Measurements from ENCODE around the gene ARHGEF28. TPM values are rescaled to one million over a fixed set of nuclear protein-coding genes. Genes with fewer than 3 reads are reported as not detected.
A peak's percentile ranks its signal among the peaks of the same experiment; 100 is the strongest.

Gene ARHGEF28
- total and polyA plus RNA-seq, 10 of the 15 experiments (the other 5 are each of a cell fraction or from before 2014, with no cell fraction given) = 0.10 to 0.72 (median 0.22) TPM; not detected in 2

DNA sequence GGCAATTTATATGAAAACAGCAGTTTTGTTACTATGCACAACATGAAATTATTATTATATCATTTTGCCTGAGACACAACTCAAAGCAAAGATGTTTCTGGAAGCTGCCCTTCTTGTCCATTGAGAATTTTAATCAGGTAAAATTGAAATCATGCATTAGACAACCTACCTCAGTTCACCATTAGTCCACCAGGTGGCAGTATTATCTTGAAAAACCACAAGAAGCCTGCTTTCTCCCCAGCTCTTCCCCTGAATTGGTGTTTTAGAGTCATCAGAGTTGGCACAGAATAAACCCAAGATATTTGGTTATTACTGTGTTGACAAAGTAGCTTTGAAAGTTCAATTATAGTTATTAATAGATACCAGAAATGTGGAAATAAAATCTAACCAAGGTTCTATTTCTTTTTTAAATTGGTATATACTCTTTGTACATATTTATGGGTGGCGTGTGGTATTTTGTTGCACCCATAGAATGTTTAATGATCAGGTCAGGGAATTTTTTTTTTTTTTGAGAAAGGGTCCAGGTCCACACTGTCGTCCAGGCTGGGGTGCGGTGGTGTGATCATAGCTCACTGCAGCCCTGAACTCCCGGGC, 34.8 kb upstream of the ARHGEF28 start:
- Histone ChIP-seq H3K36me3 (ENCODE audit: control insufficient read depth in 2 of 2, insufficient read depth in 2 of 2, low read length in 1 of 2) (no peaks in the 10 kb centered on the region), H2AFZ (ENCODE audit: control insufficient read depth, low read depth, low read length) (no peak overlapping the region), H4K20me1 (ENCODE audit: control insufficient read depth, insufficient read depth) (no peaks in the 10 kb centered on the region), H3K27me3 (replicated peaks in 1 of 2; ENCODE audit: control insufficient read depth in 2 of 2, insufficient read depth in 2 of 2, low read length in 1 of 2) (no peaks in the 10 kb centered on the region), H3K79me2 (ENCODE audit: control insufficient read depth, insufficient read depth, low read length) (no peaks in the 10 kb centered on the region), H3K9ac (ENCODE audit: control insufficient read depth, insufficient read depth, low read length) (no peak overlapping the region), H3K4me3 (no peak overlapping the region), H3K4me1 (ENCODE audit: control insufficient read depth, insufficient read depth, low read length) (no peaks in the 10 kb centered on the region), H3K9me3 (replicated peaks; ENCODE audit: control insufficient read depth, insufficient read depth, low read length) (no peaks in the 10 kb centered on the region), H3K4me2 (ENCODE audit: control insufficient read depth, insufficient read depth) (no peak overlapping the region), H3K27ac (ENCODE audit: control insufficient read depth, insufficient read depth) (no peak overlapping the region)
- peak; percentile 88 for ATAC-seq
- ChIA-PET CTCF (interaction anchor here (0.6 to 14.3 kb wide), 57 partner anchors 9 to 1076 kb away, joined by 3 to 565 read pairs (median 5); partner anchors contain the start of genes ANKRA2 and UTP15), RAD21 (ENCODE audit: unreplicated experiment) (interaction anchor here (0.7 to 13.5 kb wide), 31 partner anchors 20 to 1058 kb away, joined by 3 to 302 read pairs (median 5); partner anchors contain the start of gene ARHGEF28), SMC1A (ENCODE audit: uncharacterized antibody, unreplicated experiment) (interaction anchor here (0.6 to 15.3 kb wide), 57 partner anchors 9 to 1733 kb away, joined by 3 to 415 read pairs (median 5); partner anchors contain the start of gene ARHGEF28), POLR2A (interaction anchor here (1.3 kb wide), 1 partner anchor 200 kb away, joined by 5 read pairs; no protein-coding TSS in a partner anchor)
- peak; percentile 28 for DNase-seq (ENCODE audit: low read depth, low spot score)
- BruUV-seq (replicated peaks) = no TSS peak
- FAIRE-seq = peak; percentile 95
- in situ Hi-C loops (cut with MboI) = loop anchor here (5.0 kb wide), 1 partner anchor 201 kb away; no protein-coding TSS in a partner anchor
- TF ChIP-seq RUNX3 (IDR thresholded peaks at IDR 0.05; ENCODE audit: low read length) (peak; percentile 81), NR2C1 (IDR thresholded peaks at IDR 0.05) (no peak), SMC3 (IDR thresholded peaks at IDR 0.05; ENCODE audit: borderline replicate concordance, low read length) (peak; percentile 98), YY1 (IDR thresholded peaks at IDR 0.05; ENCODE audit: low read depth, low read length) (0 out of 2 replicates have a peak, but pooled peaks have one; percentile 51), GABPA (IDR thresholded peaks at IDR 0.05; ENCODE audit: low read depth) (no peak), MAX (IDR thresholded peaks at IDR 0.05; ENCODE audit: low read depth, low read length) (no peak), EP300 (IDR thresholded peaks at IDR 0.05; ENCODE audit: borderline replicate concordance in 1 of 2, control insufficient read depth in 1 of 2, low read depth in 2 of 2, low read length in 2 of 2) (no peak), KAT2A (conservative IDR thresholded peaks at IDR 0.05; ENCODE audit: control insufficient read depth, low read depth, low read length) (no peak), ZBED1 (IDR thresholded peaks at IDR 0.05; ENCODE audit: borderline replicate concordance) (no peak), FOXM1 (IDR thresholded peaks at IDR 0.05; ENCODE audit: low read depth, low read length) (0 out of 2 replicates have a peak, but pooled peaks have one; percentile 22), RAD21 (IDR thresholded peaks at IDR 0.05; ENCODE audit: insufficient read depth, low read depth, low read length) (peak; percentile 96)
- TF ChIP-seq, protein P1, sequence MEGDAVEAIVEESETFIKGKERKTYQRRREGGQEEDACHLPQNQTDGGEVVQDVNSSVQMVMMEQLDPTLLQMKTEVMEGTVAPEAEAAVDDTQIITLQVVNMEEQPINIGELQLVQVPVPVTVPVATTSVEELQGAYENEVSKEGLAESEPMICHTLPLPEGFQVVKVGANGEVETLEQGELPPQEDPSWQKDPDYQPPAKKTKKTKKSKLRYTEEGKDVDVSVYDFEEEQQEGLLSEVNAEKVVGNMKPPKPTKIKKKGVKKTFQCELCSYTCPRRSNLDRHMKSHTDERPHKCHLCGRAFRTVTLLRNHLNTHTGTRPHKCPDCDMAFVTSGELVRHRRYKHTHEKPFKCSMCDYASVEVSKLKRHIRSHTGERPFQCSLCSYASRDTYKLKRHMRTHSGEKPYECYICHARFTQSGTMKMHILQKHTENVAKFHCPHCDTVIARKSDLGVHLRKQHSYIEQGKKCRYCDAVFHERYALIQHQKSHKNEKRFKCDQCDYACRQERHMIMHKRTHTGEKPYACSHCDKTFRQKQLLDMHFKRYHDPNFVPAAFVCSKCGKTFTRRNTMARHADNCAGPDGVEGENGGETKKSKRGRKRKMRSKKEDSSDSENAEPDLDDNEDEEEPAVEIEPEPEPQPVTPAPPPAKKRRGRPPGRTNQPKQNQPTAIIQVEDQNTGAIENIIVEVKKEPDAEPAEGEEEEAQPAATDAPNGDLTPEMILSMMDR (IDR thresholded peaks at IDR 0.05 in 2 of 3, conservative IDR thresholded peaks at IDR 0.05 in 1 of 3; ENCODE audit: control insufficient read depth in 2 of 3, extremely low read depth in 1 of 3, insufficient read depth in 1 of 3, low read depth in 3 of 3, low read length in 3 of 3) = peak; percentile 62 to 87 (median 71)
- intact Hi-C loops (cut with micrococcal nuclease; ENCODE audit: unreplicated experiment) = loop anchor here (1.0 to 2.0 kb wide), 4 partner anchors 102 to 1058 kb away; no protein-coding TSS in a partner anchor
- WGBS (ENCODE audit: insufficient coverage, insufficient replicate concordance, low lambda C conversion rate, missing lambda C conversion rate) = 62% methylated on average over 4 of the region's 4 CpGs

Data from GM12878 (cell line).